GM10248 (cell line): ENCODE results near the gene PRDX5.

Source experiments
- CTCF ChIA-PET: fragments of 300-600 bp; sonication (Branson Sonifier 250); formaldehyde crosslinking; extraction: SDS; loops from one replicate; lab custom pipeline; 2021; ENCODE audit warnings: antibody characterized with exemption; lab: Yijun Ruan, JAX
- POLR2A ChIA-PET: fragments of 350-650 bp; sonication (Branson Sonifier 250); formaldehyde crosslinking; extraction: SDS; loops from one replicate; lab custom pipeline; 2020; ENCODE audit warnings: antibody characterized with exemption; lab: Yijun Ruan, JAX
- DNase-seq: peaks from one replicate; pipeline ENCODE4 v3.0.0; 2012; ENCODE audit errors: extremely low spot score
- CTCF ChIP-seq: IDR thresholded peaks from 2 replicates; pipeline ENCODE4 v1.5.1; 2012; ENCODE audit warnings: mild to moderate bottlenecking, low read depth; ENCODE audit errors: extremely low read depth, missing control alignments, control extremely low read depth

Gene PRDX5

DNA sequence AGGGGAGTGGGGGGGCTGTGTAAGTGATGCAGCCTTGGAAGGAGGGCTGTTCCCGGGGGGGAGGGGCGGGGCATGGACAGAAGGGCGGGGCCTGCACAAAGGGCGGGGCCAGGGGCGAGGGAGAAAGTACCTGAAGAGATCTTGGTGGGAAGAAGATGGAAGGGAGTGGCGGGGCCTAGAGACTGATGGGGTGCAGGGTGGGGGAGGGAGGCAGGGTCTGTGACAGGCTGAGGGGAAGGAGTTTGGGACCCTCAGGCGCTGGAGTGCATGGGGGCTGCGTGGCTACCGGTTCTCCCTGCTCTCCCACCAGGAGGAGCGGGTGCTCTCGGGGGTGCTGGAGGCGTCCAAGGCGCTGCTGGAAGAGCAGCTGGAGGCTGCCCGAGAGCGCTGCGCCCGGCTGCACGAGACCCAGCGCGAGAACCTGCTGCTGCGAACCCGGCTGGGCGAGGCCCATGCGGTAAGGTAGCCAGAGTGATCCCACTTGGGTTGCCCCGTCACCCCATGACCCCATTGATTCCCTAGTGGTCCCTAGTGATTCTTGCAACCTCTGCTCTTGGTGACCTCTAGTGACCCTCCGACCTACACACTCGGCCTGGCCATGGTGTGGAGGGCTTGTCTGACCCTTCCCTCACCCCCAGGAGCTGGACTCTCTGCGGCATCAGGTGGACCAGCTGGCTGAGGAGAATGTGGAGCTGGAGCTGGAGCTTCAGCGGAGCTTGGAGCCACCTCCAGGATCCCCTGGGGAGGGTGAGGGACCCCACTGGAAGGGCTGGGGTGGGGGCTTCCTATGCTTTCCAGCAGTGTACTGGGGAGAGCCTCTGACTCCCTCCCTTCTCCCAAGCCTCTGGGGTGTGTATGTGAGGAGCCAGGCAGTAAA, 25.2 kb downstream of the PRDX5 start:
- DNase-seq = no peak
- TF ChIP-seq CTCF = no peak
- CTCF ChIA-PET = interaction anchor here (0.9 to 7.5 kb wide), 6 partner anchors 11 to 117 kb away, joined by 3 to 81 read pairs (median 12); partner anchors contain the start of genes NUDT22, PRDX5, TRMT112 and TRPT1
- POLR2A ChIA-PET = interaction anchor here (0.5 to 1.5 kb wide), 3 partner anchors 10 to 1671 kb away, joined by 3 to 6 read pairs (median 5); partner anchors contain the start of gene LBHD1

GRCh38 chr11:64343767-64344559, 26.0 kb downstream of the PRDX5 start:
- ChIA-PET CTCF (interaction anchor here (4.8 to 7.5 kb wide), 2 partner anchors 11 kb away, joined by 50 to 81 read pairs; no protein-coding TSS in a partner anchor), POLR2A (no interaction called here)
- DNase-seq = no peak
- peak; percentile 27 for TF ChIP-seq CTCF

DNA sequence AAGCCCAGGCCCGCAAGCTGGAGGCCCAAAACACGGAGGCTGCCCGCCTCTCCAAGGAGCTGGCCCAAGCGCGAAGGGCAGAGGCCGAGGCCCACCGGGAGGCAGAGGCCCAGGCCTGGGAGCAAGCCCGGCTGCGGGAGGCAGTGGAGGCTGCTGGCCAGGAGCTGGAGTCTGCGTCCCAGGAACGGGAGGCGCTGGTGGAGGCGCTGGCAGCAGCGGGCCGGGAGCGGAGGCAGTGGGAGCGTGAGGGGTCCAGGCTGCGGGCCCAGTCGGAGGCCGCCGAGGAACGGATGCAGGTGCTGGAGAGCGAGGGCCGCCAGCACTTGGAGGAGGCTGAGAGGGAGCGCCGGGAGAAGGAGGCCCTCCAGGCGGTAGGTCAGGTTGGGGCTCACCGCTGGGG, 26.9 kb downstream of the PRDX5 start:
- no peak for DNase-seq
- TF ChIP-seq CTCF = no peak
- ChIA-PET POLR2A (interaction anchor here (0.7 kb wide), 1 partner anchor 64 kb away, joined by 4 read pairs; no protein-coding TSS in a partner anchor), CTCF (interaction anchor here (1.4 to 7.5 kb wide), 3 partner anchors 10 to 27 kb away, joined by 3 to 81 read pairs (median 7); partner anchors contain the start of genes PRDX5 and TRMT112)

- no peak for TF ChIP-seq CTCF
- POLR2A ChIA-PET = no interaction called here
- no peak for DNase-seq
- CTCF ChIA-PET = interaction anchor here (2.5 kb wide), 1 partner anchor 30 kb away, joined by 7 read pairs; the partner anchor contains the start of genes PRDX5 and TRMT112
Observed at GRCh38 chr11:64347193-64347867, 29.4 kb downstream of the PRDX5 start.

- ChIA-PET POLR2A (no interaction called here), CTCF (interaction anchor here (1.5 kb wide), 1 partner anchor 48 kb away, joined by 5 read pairs; the partner anchor contains the start of gene CATSPERZ)
- DNase-seq = no peak
- TF ChIP-seq CTCF = no peak
Observed at GRCh38 chr11:64348383-64349024, 30.6 kb downstream of the PRDX5 start.
